ENCODE results near the gene MAST2. TPM values are rescaled to one million over a fixed set of nuclear protein-coding genes. Genes with fewer than 3 reads are reported as not detected.

The MAST2 gene
- total and polyA plus RNA-seq, 9 of the 15 experiments (the other 6 are each of a cell fraction or from before 2014, with no cell fraction given), result 0.73 to 32.0 (median 17.8) TPM

GRCh38 chr1:45803299-45803780 lies at the start of gene MAST2 (continued):
- TF ChIP-seq REST (IDR thresholded peaks at IDR 0.05; ENCODE audit: borderline replicate concordance) (peak; percentile 25), REST (CRISPR knock-in tag; IDR thresholded peaks at IDR 0.05; ENCODE audit: low read depth) (no peak; the same call in 1 of the 2 replicates), ZNF764 (CRISPR knock-in tag; IDR thresholded peaks at IDR 0.05; ENCODE audit: low read depth) (no peak), MEIS2 (IDR thresholded peaks at IDR 0.05; ENCODE audit: partially characterized antibody) (peak; percentile 89), CHAMP1 (IDR thresholded peaks at IDR 0.05) (no peak), HCFC1 (IDR thresholded peaks at IDR 0.05; ENCODE audit: low read depth, low read length) (no peak; the same call in 1 of the 2 replicates), MYBL2 (IDR thresholded peaks at IDR 0.05; ENCODE audit: low read depth) (no peak), MYBL2 (CRISPR knock-in tag; IDR thresholded peaks at IDR 0.05; ENCODE audit: borderline replicate concordance) (no peak), NONO (IDR thresholded peaks at IDR 0.05; ENCODE audit: low read depth in 2 of 2, low read length in 1 of 2) (peak in 1 of 2 experiments; percentile 52; a peak in 2 of 4 replicates), DMBX1 (CRISPR knock-in tag; IDR thresholded peaks at IDR 0.05; ENCODE audit: borderline replicate concordance) (peak; percentile 66; the same call in 1 of the 2 replicates), ZNF583 (CRISPR knock-in tag; IDR thresholded peaks at IDR 0.05) (0 out of 2 replicates have a peak, but pooled peaks have one; percentile 42), ZBTB7A (IDR thresholded peaks at IDR 0.05; ENCODE audit: borderline replicate concordance, control insufficient read depth, low read depth, low read length) (peak; percentile 15; the same call in 1 of the 2 replicates)
